GM19023 (cell line): Measurements from ENCODE around the gene CTDNEP1.

ENCODE experiments used
- ATAC-seq: cut with Tn5 transposase; IDR thresholded peaks from one replicate; pipeline ENCODE4 v1.9.1; 2021; ENCODE audit warnings: mild to moderate bottlenecking, moderate library complexity; ENCODE audit not compliant: unreplicated experiment

CTDNEP1 gene

DNA sequence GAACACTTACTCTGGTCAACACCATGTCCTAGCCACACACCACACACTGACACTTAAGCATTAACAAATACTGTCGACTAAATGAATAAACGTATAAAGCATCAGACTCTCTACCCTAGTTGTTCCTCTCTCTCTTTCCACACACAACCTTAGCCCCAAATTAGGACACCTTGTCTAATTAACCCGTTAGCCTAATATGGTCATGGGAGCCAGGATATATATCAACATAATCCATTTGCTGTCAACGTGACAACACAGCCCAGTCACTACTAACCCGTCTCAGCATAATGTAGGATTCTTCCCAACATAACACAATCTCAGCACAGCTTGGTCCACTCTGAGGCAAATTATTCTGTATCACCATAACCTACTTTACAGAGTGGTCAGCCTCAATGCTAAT is 19.4 kb downstream of the CTDNEP1 start:
- ATAC-seq, result no peak

DNA sequence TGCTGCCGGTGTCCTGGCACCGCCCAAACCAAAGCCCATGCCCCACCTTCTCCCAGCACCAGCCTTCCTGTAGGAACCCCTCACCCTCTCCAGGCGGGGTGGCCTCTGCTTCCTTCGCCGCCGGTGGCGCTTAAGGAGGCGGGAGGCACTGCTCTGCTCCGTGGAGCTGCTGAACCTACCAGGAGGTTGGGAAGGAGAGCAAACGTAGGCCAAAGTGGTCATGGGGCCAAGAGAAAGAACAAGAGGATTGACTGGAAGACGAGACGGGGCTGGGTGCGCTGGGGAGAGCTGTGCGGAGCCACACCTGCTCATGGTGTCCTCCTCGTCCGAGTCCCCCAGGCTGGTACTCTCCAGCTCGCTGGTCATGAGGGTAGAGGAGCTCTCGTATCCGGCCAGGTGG is 22.0 kb downstream of the CTDNEP1 start:
- ATAC-seq, result no peak

DNA sequence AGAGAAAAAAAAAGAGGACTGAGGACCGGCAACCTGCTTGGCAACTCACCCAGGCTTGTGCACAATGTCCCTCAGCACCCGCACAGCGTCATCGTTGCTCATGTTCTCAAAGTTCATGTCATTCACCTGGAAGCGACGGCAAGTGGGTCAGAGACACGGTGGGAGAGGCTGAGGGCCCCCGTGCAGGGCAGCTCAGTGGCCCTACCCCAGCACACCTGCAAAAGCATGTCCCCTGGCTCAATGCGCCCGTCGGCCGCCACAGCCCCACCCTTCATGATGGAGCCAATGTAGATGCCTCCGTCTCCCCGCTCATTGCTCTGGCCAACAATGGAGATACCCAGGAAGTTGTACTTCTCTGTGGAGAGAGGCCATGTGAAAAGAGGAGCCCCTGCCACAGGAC is 22.6 kb downstream of the CTDNEP1 start:
- no peak for ATAC-seq

DNA sequence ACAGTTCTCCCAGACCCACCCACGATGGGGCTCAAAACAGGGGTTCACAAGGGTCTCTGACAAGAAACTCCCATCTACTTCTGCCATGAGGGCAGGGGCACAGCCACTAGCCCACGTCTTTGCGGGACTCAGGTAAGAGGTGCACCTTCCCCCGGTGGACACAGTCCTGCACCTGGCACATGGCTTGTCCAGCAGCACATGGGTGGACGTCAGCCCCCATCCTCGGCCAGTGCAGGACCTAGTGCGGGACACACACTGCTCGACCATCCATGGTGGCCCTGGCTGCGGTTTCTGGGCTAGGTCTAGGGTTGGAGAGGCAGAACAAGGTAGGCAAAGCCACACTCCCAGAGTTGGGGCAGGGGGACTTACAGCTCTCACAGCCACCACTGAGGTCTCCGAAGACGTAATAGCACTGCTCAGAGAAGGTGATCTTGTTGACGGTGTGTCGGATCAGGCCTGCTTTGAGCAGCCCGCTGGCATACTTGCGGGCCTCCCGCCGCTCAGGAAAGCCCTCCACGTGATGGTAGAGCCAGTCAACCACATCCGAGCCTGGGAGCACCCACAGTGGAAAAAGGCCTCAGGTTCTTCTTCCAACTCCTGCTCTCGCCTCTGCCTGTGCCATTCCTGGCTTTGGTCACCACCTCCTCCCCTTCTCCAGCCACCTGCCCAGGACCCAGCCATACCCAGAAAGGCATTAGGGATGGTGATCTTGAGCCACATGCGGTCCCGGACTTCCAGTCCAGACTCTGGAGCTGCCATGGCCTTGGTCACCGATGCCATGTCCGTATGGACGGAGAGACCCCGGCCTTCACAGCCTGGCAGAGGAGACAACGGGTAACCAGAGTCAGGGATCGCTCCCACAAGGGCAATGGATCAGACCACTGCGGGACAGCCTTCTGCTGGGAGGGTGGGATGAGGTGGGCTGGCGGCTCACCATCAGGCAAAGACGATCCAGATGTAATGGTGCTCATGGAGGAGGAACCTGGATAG is 24.5 kb downstream of the CTDNEP1 start:
- no peak for ATAC-seq

DNA sequence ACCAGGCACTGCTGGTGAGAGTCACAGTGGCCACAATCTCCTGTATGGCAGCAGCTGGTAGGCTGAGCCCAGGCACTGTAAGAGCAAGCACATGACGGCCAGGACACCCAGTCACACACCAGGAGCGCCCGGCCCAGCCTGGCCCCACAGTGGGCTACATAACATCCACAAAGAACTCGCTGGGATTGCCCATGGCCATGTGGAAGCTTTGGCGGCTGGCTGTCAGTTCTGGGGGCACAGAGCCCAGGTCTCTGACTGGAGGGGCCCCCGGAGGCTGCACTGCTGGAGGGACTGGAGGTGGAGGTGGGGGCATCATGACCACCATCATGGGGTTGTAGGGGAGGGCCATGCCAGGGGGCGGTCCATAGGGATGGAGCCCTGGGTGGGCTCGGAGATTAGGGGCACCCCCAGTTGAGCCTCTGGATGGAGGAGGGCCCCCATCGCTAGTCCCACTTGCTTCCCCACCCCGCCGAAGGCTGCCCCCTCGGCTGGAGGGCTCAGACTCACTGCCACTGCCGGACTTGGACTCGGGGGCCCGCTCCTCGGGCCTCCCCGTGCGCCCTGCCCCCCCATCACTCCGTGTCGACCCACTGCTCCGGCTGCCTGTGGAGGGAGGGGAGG is 25.7 kb downstream of the CTDNEP1 start:
- ATAC-seq, result no peak

DNA sequence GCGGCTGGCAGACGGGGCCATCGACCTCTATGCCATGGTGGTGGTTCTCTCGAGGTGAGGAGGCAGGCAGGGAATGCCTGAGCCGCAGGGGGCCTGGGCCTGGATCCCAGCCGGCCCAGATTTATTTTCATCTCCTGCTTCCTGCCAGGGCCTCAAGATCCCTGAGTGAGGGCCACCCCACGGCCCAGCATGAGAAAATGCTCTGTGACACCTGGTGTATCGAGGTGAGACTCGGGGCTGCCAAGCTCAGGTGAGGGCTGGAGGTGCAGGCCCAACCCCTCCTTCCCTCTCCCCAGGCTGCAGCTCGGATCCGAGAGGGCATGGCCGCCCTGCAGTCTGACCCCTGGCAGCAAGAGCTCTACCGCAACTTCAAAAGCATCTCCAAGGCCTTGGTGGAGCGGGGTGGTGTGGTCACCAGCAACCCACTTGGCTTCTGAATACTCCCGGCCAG is 26.8 kb downstream of the CTDNEP1 start:
- no peak for ATAC-seq

DNA sequence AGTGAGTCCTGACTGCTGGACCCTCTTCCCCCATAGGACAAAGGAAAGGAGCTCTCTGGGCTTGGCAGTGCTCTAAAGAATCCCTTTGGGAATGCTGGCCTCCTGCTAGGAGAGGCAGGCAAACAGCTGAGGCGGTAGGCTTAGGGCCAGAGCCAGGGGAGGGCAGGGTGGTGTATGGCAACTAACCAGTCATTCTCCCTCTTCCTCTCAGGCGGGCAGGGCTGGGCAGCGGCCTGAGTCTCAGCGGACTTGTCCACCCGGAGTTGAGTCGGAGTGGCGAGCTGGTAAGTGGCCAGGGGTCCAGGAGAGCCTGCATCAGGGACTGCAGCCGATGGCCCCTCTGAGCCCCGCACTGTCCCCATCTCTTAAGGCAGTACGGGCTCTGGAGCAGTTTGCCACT is 27.4 kb downstream of the CTDNEP1 start:
- no peak for ATAC-seq

DNA sequence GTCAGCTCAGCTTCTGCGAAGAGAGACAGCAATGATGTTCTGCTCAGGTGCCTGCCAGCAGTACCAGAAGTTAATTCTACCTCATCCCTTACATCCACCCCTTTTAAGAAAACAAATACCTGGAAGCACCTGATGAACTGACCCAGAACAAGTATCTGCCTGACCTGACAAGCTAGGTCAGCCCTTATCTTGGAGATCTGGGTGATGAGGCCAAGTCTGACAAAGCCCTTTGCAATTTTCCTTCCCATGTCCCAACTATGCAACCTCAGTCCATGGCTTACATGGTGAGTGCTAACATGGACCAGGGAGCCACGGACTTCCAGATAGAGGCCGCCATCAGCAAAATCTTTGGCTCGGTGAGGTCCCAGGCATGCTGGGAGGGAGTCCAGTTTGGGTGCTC is 28.2 kb downstream of the CTDNEP1 start:
- ATAC-seq, result no peak

DNA sequence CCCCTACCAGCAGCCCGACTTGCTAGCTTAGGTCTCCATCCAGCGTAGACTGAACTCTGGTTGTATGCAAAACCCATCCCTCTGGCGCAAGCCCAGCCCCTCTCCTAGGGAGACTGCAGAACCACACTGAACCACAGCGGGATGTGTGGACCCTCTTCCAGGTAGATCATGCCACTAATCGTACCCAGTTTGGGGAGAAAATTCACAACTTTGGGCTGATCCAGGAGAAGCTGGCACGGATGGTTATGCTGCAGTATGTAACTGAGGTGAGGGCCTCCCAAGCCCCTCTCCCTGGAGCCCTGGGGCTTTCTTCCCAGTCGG is 28.6 kb downstream of the CTDNEP1 start:
- no peak for ATAC-seq

DNA sequence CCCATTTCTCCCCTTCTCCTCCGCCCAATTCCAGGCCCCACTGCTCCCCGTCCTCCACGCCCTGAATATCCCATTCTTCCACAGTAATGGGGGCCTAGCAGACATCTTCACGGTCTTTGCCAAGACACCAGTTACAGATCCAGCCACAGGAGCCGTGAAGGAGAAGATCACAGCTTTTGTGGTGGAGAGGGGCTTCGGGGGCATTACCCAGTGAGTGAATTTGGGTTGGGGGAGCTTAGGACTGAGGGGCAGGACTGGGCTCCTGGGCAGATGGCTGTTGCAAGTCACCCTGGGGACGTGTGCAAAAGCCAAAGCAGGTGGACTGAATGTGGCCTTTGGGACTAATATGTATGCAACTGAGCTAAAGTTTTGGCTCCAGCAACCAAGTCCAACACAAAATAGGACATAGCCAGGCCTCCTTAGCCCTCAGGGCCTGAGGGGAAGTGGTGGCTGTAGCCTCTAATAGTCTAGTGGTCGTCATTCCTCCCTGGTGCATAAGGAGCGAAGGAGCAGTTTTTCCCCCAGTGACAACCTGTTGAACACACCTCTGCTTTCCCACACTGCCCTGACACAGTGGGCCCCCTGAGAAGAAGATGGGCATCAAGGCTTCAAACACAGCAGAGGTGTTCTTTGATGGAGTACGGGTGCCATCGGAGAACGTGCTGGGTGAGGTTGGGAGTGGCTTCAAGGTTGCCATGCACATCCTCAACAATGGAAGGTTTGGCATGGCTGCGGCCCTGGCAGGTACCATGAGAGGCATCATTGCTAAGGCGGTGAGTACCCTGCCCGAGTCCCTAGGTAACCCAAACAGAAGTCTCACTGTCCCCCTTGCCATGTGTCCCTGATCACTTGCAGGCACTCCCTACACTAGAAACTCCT is 29.2 kb downstream of the CTDNEP1 start:
- ATAC-seq, result no peak

DNA sequence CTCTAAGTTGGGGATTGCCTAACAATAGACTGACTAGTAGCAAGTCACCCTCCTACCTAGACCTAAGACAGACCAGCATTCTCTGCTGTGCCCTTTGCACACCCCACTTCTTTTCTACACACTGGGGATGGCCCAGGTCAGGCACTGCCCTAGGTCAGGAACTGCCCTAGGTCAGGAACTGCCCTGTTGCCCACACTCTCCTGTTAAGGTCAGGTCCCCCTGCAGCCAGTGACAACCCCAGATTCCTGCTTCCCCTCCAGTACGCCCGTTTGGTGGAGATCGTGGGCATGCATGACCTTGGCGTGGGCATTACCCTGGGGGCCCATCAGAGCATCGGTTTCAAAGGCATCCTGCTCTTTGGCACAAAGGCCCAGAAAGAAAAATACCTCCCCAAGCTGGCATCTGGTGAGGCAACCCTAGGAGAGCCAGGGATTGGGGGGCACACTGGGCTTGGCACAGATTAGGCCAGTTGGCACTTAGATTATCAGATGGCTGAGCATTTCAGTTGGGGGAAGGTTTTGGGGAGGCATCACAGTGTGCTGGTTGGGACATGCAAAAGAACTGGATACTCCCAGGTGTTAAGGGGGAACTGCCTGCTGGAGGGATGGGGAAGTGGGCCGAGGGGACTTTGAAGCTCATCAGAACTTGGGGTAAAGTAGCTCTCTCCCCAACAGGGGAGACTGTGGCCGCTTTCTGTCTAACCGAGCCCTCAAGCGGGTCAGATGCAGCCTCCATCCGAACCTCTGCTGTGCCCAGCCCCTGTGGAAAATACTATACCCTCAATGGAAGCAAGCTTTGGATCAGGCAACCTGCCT is 30.0 kb downstream of the CTDNEP1 start:
- ATAC-seq, result no peak

DNA sequence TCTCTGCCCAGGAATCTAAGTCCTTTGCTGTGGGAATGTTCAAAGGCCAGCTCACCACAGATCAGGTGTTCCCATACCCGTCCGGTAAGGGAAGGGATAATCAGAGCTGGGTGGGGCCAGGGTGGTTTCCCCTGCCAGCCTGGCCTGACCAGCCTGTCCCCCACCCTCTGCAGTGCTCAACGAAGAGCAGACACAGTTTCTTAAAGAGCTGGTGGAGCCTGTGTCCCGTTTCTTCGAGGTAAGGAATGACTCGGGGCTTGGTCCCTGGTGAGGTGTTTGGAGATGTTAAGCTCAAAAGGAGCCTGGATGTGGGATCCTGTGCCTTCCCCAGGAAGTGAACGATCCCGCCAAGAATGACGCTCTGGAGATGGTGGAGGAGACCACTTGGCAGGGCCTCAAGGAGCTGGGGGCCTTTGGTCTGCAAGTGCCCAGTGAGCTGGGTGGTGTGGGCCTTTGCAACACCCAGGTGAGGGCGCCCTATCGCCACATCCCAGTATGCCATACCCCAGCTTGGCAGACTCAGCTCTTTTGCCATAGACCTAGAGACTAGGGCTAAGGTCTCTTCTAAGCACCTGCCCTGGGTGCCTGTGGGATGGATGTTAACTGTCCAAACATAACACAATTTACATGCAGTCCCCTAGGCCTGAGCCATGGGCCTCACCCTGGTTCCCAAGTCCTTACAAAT is 30.8 kb downstream of the CTDNEP1 start:
- no peak for ATAC-seq

DNA sequence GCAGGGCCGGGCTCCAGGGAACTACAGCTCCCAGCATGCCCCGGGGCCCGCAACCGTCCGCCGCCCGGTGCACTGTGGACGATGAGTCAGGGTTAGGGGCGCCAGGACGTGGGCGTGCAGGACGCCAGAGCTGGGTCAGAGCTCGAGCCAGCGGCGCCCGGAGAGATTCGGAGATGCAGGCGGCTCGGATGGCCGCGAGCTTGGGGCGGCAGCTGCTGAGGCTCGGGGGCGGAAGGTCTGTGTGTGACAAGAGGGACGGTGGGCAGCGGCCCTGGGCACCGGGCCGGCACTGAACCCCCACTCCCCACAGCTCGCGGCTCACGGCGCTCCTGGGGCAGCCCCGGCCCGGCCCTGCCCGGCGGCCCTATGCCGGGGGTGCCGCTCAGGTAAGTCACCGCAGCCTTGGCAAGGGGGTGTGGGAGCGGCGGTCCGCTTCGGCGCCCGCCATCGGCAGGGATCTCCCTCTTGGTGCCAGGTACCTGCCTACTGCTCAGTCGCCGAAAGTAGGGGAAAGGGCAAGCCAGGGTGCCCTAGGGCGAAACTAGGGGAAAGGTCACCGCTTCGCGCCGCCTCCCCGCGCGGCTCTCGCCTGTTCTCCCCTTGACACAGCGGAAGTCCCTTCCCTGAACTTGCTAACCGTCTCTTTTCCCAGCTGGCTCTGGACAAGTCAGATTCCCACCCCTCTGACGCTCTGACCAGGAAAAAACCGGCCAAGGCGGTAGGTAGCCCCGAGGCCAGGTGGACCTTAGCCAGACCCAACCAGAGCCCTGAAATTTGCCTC is 31.5 kb downstream of the CTDNEP1 start, which contains the start of the genes ACADVL and DLG4:
Gene ACADVL, plus strand, starts transcription at position 127 of the 781 bp plus-strand sequence. Its CDS starts 47 bp downstream, at position 174.
Gene DLG4, minus strand, starts transcription at position 25 of the 781 bp plus-strand sequence.
- peak; percentile 65 for ATAC-seq

DNA sequence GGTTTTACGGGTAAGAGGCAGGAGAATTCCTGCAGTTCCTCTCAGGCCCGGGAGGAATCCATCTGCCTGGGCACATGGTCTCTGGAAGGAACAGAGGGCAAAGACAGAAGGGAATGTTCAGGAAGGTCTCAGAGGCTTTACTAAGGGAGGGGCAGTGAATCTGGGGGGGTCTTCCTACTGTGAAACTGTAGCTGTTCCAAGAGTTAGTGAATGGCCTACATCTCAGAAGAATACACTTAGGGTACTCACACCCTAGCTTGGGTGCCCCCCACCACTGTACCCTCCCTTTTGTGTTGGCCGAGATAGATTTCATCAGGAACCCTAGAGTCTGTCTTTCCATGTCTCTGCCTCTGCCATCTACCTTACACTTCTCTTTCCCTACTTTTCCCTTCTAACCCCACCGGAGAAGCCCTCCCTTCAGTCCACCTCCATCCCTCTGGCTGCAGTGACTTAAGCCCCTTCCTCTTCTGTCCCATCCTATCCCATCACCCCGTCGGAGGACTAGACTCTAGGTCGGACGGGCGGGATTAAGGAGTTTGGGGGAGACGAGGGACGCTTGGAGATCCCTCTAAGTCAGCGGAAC is 32.2 kb downstream of the CTDNEP1 start:
- ATAC-seq, result no peak

DNA sequence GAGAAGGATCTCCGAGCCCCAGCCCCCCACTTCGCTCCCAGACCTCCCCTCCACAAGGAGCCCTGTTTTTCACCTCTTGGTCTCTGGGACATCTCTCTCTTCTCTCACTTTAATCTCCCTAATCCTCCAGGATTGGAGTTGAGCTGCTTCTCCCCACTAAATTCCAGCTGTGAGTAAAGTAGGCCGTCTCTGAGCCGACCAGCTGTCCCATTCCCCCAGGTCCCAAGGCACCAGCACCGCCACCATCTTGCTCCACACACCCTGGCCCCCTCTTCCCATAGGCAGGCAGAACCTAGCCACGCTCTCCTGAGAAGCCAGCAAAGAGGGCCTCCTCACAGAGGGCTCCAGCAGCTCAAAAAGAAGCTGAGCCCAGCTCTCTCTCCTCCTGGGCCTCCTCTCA is 32.8 kb downstream of the CTDNEP1 start:
- ATAC-seq, result no peak

DNA sequence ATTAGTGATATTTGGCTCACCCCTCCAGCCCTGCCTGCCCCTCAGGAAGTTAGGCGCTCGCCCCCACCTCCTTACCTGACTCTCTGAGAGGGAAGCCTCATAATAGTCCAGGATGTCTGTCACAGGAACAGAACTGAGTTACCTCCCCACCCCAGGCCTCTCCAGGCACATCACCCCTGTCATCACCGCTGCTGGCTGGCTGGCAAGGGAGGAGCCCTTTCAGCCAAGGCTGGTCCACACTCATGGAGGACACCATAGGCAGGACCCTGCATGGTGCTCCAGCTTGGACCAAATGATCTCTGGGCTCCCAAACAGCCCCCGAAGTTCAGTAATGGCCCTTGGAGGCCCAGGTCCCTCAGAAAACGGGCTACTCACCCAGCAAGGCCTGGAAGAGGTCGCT is 33.4 kb downstream of the CTDNEP1 start:
- ATAC-seq, result no peak

DNA sequence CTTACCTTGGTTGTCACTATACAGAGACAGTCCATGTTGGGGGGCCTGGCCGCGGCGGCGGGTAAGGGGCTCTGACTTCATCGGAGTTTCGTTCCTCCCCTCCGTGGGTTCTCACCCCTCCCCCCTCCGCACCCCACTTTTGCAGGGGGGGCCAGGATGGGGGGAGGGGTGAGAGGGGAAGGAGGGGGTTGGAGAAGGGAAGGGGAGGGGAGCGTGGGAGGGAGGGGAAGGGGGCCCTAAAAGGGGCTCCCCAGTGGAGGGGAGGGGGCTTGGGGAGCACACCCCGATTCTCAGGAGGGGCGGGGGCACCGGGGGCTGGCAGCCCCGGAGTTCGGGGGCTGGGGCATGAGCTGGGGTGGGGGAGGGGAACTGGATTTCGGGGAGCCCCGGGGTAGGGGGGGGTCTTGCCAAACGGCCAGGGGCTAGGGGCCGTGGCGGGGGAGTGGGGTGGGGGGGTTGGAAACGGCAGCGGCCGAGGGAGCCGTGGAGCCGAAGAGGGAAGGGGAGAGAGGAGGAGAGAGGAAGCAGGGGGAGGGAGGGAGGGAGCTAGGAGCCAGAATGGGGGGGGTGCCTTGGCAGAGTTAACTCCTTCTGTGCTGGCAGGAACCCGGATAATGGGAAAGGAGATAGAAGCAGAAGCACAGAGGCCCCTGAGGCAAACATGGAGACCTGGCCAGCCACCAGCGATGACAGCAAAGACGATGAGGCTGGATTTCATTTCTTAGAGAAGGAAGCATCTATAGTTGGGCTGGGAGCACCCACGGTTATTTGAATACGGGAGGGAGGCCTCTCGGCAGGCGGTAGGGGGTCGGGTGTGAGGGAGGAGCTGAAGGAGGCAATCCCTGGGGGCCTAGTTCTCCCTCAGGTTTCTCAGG is 34.2 kb downstream of the CTDNEP1 start:
- no peak for ATAC-seq
